C4-2B (cell line): Measurements from ENCODE around the gene CD164L2.
A peak's percentile ranks its signal among the peaks of the same experiment; 100 is the strongest.

Experiments used
- H3K27ac ChIP-seq: fragments of 450-650 bp; 2 replicates; pipeline ENCODE4 v1.5.1; 2017
- ZFX ChIP-seq: fragments of 450-650 bp; IDR thresholded peaks from 2 replicates; pipeline ENCODE4 v1.6.1; 2017
- TF ChIP-seq, protein P1 (sequence below): fragments of 450-650 bp; conservative IDR thresholded peaks from 2 replicates; pipeline ENCODE4 v1.5.1; 2017; ENCODE audit warnings: mild to moderate bottlenecking

CD164L2 gene

GRCh38 chr1:27372022-27372807 is 10.9 kb downstream of the CD164L2 start:
- no peak overlapping the region for H3K27ac ChIP-seq
- TF ChIP-seq, protein P1, sequence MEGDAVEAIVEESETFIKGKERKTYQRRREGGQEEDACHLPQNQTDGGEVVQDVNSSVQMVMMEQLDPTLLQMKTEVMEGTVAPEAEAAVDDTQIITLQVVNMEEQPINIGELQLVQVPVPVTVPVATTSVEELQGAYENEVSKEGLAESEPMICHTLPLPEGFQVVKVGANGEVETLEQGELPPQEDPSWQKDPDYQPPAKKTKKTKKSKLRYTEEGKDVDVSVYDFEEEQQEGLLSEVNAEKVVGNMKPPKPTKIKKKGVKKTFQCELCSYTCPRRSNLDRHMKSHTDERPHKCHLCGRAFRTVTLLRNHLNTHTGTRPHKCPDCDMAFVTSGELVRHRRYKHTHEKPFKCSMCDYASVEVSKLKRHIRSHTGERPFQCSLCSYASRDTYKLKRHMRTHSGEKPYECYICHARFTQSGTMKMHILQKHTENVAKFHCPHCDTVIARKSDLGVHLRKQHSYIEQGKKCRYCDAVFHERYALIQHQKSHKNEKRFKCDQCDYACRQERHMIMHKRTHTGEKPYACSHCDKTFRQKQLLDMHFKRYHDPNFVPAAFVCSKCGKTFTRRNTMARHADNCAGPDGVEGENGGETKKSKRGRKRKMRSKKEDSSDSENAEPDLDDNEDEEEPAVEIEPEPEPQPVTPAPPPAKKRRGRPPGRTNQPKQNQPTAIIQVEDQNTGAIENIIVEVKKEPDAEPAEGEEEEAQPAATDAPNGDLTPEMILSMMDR, result no peak
- no peak for TF ChIP-seq ZFX

DNA sequence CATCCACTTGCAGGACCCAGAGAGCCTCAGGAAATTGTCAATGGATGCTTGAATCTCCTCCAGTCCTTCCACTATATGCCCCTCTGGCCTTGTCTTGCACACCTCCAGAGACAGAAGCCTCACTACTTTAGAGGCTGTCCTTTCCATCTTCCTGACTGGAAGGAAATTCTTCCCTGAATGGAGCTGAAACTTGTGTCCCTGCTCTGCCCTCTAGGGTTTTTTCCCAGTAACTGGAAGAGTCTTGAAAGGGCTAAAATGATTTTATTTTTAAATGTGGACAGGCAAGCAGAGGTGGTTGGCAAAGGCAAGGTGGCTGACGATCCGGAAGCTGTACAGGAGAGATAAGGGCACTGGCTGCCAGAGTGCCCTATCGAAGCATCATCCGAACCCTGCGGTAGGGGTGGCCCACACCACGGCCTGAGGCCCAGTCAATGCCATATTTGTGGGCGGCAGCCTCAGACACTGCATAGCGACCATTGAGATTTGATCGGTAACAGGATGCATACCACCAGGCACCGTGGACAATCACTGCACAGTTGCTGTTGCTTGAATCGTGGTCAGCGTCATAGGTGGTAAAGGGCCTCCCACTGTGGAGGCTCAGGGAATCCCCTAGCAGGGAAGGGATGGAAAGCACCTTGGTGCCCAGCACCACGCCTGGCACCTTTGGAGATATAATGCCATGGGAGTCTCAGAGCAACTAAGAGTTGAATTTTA is 14.1 kb downstream of the CD164L2 start:
- H3K27ac ChIP-seq, result no peak overlapping the region
- no peak for TF ChIP-seq ZFX
- TF ChIP-seq, protein P1, result no peak; the same call in 1 of the 2 replicates

- peak overlapping the region; percentile 82 for H3K27ac ChIP-seq
- TF ChIP-seq ZFX, result no peak; the same call in 1 of the 2 replicates
- TF ChIP-seq, protein P1, result no peak
Measured at GRCh38 chr1:27367160-27367650, 15.9 kb downstream of the CD164L2 start.

GRCh38 chr1:27366411-27367159 is 16.5 kb downstream of the CD164L2 start, which contains the start of gene MAP3K6:
Gene MAP3K6 (minus strand): TSS chr1:27366961. CDS start chr1:27366597, 364 bp downstream.
- TF ChIP-seq ZFX, result 0 out of 2 replicates have a peak, but pooled peaks have one; percentile 5
- TF ChIP-seq, protein P1, result peak; percentile 94
- peak within 1 kb of the TSS; percentile 82 for H3K27ac ChIP-seq

DNA sequence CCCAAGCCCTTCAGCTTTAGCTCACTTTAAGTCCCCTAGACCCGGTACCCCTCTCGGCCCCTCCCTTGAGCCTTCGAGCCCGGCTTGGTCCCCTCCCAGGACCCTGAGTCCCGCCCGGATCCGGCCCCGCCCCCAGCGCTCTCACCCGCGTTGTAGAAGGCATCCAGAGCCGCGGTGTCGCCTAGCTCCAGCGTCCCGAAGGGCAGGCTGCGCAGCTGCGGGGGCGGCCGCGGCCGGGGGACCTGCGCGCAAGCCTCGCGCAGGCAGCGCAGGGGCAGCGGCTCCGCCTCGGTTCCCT is 17.1 kb downstream of the CD164L2 start:
- TF ChIP-seq ZFX, result 0 out of 2 replicates have a peak, but pooled peaks have one; percentile 39
- TF ChIP-seq, protein P1, result no peak
- peak overlapping the region; percentile 82 for H3K27ac ChIP-seq

DNA sequence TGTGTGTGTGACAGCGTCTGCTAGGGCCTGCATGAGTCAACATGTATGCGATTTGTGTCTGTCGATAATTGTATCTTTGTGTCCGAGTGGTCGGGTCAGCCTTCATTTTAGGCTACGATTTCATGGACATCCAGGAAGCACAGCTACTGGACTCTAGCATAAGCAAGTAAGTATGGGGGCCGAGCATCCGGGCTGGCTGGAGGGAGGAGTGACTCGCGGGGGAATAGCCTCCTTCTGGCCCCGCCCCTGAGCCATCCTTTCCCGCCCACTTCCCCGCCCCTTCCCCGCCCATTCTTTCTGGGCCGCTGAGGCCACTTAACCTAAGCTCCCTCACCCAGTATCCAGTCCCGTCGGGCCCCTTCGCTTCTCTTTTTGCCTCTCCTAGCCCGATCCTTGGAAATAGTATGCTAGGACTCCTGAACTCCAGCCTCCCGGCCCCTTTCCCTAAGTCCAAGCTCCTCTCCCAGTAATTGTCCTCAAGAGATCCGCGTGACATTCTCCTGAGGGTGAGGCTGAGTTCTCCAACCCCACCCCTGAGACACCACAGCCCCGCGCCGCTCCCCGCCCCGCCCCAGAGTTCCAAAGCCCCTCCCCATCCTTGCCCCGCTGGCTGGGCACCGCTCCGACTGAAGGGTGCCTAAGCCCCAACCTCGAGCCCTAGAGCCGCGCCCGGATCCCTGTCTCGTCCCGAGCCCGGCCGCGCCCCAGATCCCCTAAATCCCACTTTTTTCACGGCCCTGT is 17.6 kb downstream of the CD164L2 start:
- peak overlapping the region; percentile 82 for H3K27ac ChIP-seq

More for the DNA sequence above, 17.6 kb downstream of the CD164L2 start:
- TF ChIP-seq, protein P1, result no peak
- no peak for TF ChIP-seq ZFX
